H7 (cell line): Measurements from ENCODE around the gene CPNE4. TPM values are rescaled to one million over a fixed set of nuclear protein-coding genes. Genes with fewer than 3 reads are reported as not detected.
"Not testable (repeated sequence)": the region's sequence is repeated elsewhere in the genome, so short reads cannot be mapped to it uniquely, and the experiment has no call there.

Experiments used
- DNase-seq: peaks from one replicate; pipeline ENCODE4 v3.0.0; 2012
- H3K27me3 ChIP-seq: 2 replicates; pipeline ENCODE4 v1.6.0; 2011; ENCODE audit warnings: mild to moderate bottlenecking, low read length; ENCODE audit not compliant: control insufficient read depth, insufficient read depth
- H3K36me3 ChIP-seq: replicated peaks from 2 replicates; pipeline ENCODE4 v1.5.1; 2011; ENCODE audit warnings: low read length; ENCODE audit not compliant: control insufficient read depth, insufficient read depth
- H3K4me3 ChIP-seq: 2 replicates; pipeline ENCODE4 v1.5.1; 2011; ENCODE audit warnings: low read depth, mild to moderate bottlenecking, control low read depth, low read length, moderate library complexity; ENCODE audit not compliant: insufficient read depth
- total RNA-seq: library from RNA; depleted of rRNA; stranded (reverse); fragments of >200 nt; shearing (Covaris generic); gene quantifications from 2 replicates; pipeline ENCODE4 v1.2.3, GENCODE V29; 2014

Gene CPNE4
- total RNA-seq, 1 experiment from 2014 or later = 0.83 TPM

DNA sequence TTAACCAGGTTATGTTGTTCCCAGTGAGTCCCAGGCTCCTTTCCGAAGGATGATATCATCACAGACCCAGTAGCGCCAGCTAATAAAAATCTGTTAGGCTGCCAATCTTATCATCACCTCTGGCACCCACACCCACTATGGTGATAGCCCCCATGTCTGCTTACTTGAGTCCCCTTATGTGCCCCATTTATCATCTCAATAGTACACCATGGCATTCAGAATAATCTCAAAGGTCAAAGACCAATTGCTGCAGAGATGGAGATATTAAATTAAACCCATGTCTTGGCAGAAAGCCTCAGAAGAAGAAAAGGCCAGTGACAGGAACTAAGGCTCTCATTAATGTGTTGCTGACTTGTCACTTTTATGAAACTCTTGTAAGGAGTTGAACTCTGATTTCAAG is 32.8 kb downstream of the CPNE4 start:
- Histone ChIP-seq H3K27me3 (no peaks in the 10 kb centered on the region), H3K4me3 (no peak overlapping the region)

DNA sequence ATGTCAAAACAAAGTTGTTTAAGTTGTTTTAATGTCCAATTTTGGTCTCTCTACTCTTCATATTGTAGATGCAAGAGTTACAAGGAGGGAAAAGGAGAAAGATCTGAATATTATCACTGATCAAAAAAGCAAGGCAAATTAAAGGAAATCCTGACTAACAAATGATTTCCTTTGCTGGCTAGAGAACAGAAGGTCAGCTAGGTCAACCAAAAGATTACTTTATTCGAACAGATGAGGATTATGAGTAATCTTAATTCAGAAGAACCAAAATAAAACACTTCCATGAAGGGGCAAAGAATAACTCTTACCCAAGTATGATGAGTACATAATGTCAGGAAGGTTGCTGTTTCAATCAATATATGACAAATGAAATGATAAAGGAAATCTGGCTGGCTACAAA is 33.8 kb downstream of the CPNE4 start:
- Histone ChIP-seq H3K27me3 (no peaks in the 10 kb centered on the region), H3K36me3 (no peaks in the 10 kb centered on the region), H3K4me3 (no peak overlapping the region)
- DNase-seq = no peak

More for the DNA sequence above, 32.8 kb downstream of the CPNE4 start:
- H3K36me3 ChIP-seq = no peaks in the 10 kb centered on the region
- no peak for DNase-seq

DNA sequence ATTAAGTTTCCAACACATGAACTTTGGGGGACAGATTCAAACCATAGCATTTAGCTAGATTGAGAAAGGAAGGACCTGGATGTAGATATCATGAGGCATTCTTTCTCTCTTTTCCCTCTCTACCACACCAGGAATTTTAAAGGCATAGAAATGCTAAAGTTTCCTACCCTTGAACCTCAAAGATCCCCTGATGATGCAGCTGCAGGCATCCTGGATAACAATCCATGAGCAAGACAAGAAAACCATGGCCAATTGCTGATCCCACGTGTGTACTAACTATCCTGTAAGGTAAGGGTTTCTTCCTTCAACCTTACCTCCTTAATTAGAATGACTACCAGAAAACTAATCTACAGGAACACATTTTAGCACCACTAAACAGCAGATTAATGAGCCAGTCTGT is 36.8 kb downstream of the CPNE4 start:
- no peaks in the 10 kb centered on the region for H3K27me3 ChIP-seq
- no peak overlapping the region for H3K4me3 ChIP-seq
- no peaks in the 10 kb centered on the region for H3K36me3 ChIP-seq
- no peak for DNase-seq

DNA sequence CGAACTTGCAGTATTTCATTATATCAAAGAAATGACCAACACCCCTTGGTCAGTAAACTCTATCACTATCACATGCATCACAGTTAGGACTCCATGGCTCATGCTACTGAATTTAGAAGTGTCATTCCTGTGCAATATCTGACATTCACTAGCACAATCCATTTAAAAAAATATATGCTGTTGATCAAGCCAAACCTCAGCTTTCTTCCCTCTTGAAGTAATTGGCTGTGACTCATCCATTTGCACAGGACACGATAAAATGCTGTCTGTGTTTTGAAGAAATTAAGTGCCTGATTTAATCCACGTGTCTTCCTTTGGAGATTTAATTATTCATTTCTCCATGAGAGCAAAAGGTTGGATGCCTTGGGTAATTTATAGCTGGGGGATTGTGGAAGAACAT is 38.9 kb downstream of the CPNE4 start:
- no peaks in the 10 kb centered on the region for H3K36me3 ChIP-seq
- DNase-seq = no peak
- no peak overlapping the region for H3K4me3 ChIP-seq
- no peaks in the 10 kb centered on the region for H3K27me3 ChIP-seq

DNA sequence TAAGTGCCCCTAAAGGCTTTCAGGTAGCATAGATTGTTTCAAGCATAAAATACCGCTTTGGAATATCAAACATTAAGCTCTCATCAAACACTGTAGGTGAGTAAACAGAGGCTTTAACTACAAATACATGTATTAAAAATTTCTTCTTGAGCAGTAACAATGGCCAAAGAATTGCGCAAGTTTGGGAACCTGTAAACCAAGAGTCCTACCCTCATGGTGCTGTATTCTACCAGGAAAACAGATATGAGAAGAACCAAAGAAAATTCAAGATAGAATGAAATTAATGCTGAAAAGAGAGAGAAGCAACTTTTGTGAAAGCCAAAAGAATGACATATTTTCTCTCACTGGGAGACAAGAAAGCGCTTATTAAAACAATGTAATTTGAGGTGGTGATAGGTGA is 45.5 kb downstream of the CPNE4 start:
- no peak for DNase-seq
- Histone ChIP-seq H3K36me3 (no peaks in the 10 kb centered on the region), H3K27me3 (no peaks in the 10 kb centered on the region), H3K4me3 (no peak overlapping the region)

DNA sequence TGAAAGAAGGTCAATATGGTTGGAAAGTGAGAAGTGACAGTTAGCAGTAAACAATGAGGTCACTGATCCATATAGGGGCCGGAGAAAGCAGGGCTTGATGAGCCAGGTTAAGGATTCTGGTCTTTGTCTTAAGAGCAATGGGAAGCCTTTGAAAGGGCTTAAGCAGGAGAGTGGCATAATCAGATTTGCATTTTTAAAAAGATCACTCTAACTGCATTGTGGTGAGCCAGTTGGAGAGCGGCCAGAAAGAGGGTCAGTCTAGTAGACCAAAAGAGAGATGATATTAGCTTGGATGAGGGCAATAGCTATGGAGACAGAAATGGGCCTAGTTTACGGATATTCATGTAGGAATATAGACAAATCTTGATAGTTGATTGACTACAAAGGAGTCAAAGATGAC is 46.6 kb downstream of the CPNE4 start:
- no peak for DNase-seq
- Histone ChIP-seq H3K27me3 (no peaks in the 10 kb centered on the region), H3K36me3 (no peaks in the 10 kb centered on the region), H3K4me3 (no peak overlapping the region)

DNA sequence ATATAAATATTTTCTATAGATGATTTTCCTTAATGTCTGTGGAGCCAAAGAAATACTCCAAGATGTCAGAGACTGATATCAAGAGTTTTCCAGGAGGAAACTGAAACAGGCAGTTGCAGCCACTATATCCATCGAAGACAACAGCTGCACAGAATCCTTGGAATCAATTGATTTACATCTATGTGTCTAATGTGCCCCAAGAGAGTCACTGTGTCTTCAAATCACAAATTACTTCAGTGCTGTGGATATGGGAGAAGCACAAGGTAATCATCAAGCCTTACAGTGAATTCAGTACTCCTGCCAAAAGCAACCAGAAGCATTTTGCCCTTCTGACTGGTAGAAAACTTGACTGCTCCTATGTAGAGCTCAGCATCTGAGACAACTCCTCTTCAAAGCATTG is 51.1 kb downstream of the CPNE4 start:
- Histone ChIP-seq H3K4me3 (no peak overlapping the region), H3K36me3 (no peaks in the 10 kb centered on the region), H3K27me3 (no peaks in the 10 kb centered on the region)
- DNase-seq = no peak

DNA sequence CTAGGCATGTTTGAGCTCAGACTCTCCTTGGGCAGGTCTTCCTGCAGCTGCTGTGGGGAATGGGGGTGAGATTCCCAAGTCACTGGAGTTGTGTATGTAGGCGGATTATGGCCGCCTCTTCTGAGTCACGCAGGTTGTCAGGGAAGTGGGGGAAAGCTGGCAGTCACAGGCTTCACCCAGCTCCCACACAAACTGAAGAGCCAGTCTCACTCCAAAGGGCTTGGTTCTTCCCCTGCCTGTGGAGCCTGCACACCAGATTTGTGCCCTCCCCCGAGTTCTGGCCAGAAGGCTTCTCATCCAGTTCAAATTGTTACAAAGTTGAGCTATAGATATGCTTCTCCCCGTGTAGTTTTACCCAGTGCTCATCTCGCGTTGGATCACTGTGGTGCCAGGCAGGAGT is 53.5 kb downstream of the CPNE4 start:
- no peaks in the 10 kb centered on the region for H3K36me3 ChIP-seq
- no peak for DNase-seq
- H3K27me3 ChIP-seq = no peaks in the 10 kb centered on the region
- no peak overlapping the region for H3K4me3 ChIP-seq

DNA sequence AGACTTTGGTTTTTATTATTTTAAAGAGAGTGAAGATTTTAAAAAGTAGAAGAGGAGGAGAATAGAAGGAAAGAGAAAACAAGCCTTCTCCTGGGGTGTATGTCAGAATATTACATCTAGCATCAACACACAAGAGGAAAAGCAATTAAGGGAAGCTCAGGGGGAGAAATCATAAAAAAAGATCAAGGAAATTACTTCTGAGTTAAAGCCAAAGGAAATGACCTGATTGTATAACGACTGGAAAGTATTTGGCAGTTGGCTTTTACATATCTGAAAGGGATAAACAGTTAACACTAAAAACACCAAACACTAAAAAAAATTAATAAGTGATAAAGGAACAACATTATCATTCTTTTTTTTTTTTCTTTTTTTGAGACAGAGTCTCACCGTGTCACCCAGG is 58.4 kb downstream of the CPNE4 start:
- Histone ChIP-seq H3K36me3 (no peaks in the 10 kb centered on the region), H3K27me3 (no peaks in the 10 kb centered on the region), H3K4me3 (no peak overlapping the region)
- DNase-seq = no peak

DNA sequence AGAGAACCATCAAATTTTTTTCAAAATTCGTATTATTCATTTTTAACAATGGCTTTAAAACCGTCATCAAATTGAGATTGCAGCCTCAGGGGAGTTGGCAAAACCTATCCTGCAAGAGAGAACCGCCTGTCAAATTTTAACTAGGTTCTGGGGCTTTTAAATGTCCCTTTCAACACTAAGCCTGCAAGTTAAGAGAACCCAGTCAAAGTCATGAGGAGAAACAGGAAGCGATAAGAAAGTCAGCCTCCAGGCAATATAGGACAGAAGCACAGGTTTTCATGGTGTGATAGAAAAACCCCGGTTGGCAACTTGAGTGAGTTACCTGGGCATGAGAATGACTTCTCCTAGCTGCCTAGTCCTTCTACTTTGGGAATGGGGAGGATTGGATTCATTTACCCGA is 59.8 kb downstream of the CPNE4 start:
- H3K27me3 ChIP-seq = no peaks in the 10 kb centered on the region
- DNase-seq = no peak
- no peaks in the 10 kb centered on the region for H3K36me3 ChIP-seq
- no peak overlapping the region for H3K4me3 ChIP-seq

DNA sequence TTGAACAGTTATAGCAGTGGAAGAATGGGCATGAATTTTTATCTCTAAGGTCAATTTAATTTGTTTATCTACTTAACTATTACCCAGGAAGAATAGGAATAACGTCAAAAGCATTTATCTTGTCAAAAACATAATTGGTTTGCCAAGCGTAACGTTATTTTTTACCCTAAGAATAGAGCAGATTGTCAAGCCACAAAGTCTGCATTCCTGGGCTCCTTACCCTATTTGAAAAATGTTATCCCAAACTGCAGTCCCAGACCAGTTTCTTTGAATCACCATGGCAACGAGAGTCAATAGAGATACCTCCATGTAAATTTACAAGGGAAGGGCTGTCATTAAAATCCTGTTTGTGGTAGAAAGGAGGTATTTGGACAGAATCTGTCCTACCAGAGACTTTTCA is 61.1 kb downstream of the CPNE4 start:
- Histone ChIP-seq H3K4me3 (no peak overlapping the region), H3K36me3 (no peaks in the 10 kb centered on the region), H3K27me3 (no peaks in the 10 kb centered on the region)
- DNase-seq = peak; percentile 28

DNA sequence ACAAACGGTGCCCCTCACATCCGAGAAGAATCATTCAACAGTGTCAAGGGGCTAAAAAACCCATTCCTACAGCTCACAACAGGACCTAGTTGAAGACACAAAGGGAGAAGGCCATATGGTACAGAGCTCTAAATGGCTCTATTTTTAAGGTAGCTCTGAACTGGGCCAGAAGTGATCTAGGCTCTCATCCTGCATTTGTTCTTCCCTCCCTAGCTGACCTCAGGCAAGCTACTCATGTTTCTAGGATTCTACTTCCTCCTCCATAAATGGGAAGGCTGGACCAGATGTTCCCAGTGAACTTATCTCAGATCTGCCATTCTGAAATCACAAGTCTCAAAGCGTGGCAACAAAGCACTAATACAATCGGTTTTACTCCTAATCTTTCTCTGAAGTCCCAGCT is 62.3 kb downstream of the CPNE4 start:
- H3K27me3 ChIP-seq = no peaks in the 10 kb centered on the region
- DNase-seq = no peak
- H3K4me3 ChIP-seq = no peak overlapping the region
- H3K36me3 ChIP-seq = no peaks in the 10 kb centered on the region

DNA sequence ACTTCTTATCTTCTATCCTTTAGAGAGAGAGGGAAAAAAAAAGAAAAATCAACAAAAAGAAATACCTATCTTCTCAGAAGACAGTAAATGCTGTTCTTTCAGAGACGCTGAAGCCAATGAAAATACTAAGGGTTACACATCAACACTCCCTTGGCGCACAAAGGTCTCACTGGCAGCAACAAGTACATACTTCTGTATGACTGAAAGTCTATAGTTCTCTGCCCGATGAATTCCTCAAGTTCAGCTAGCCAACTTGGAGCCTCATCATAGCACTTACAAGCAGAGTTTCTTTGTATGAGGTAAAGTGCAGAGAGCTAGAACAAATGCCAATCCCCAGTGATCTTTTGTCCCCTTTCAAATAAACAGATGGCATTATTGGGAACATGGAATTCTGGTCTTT is 62.7 kb downstream of the CPNE4 start:
- no peak overlapping the region for H3K4me3 ChIP-seq
- H3K27me3 ChIP-seq = no peaks in the 10 kb centered on the region
- no peak for DNase-seq
- no peaks in the 10 kb centered on the region for H3K36me3 ChIP-seq

DNA sequence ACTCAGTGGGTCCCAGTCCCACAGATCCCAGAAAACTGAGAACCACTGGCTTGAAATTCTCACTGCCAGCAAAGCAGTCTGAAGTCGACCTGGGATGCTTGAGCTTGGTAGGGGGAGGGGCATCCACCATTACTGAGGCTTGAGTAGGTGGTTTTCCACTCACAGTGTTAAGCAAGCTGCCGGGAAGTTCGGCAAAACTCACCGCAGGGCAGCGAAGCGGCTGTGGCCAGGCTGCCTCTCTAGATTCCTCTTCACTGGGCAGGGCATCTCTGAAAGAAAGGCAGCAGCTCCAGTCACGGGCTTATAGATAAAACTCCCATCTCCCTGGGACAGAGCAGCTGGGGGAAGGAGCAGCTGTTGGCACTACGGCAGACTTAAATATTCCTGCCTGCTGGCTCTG is 71.4 kb downstream of the CPNE4 start:
- H3K27me3 ChIP-seq, H3K4me3 ChIP-seq, H3K36me3 ChIP-seq, DNase-seq: not testable (repeated sequence)

DNA sequence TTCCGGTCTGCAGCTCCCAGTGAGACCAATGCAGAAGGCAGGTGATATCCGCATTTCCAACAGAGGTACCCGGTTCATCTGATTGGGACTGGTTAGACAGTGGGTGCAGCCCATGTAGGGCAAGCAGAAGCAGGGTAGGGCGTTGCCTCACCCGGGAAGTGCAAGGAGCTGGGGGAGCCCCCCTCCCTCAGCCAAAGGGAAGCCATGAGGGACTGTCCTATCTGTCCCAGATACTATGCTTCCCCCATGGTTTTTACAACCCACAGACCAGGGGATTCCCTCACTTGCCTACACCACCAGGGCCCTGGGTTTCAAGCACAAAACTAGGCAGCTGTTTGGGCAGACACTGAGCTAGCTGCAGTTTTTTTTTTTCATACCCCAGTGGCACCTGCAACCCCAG is 71.8 kb downstream of the CPNE4 start:
- H3K27me3 ChIP-seq = no peaks in the 10 kb centered on the region
- H3K36me3 ChIP-seq = no peaks in the 10 kb centered on the region
- no peak for DNase-seq
- H3K4me3 ChIP-seq = no peak overlapping the region

DNA sequence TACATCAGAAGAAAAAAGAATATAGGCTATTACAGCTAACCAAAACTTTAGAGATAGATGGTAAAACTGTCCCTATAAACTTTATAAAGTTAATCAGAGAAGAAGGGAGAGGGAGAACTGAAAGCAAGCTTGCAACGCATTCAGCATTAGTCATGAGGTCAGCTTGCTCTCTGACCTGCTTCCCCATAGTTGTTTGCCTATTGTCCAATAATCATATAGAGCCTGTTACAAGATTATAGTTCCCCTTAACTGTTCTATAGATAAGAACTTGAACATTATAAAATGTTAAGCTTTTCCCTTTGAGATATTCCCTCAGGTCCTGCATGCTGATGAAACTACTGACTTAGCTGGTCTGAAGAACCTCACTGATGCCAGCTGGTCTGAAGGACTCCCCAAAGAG is 74.5 kb downstream of the CPNE4 start:
- no peak for DNase-seq
- H3K4me3 ChIP-seq = no peak overlapping the region
- H3K27me3 ChIP-seq = no peaks in the 10 kb centered on the region
- H3K36me3 ChIP-seq = no peaks in the 10 kb centered on the region
